Endothelial cell (in vitro differentiated cells): ENCODE results near the gene ACVRL1. TPM values are rescaled to one million over a fixed set of nuclear protein-coding genes. Genes with fewer than 3 reads are reported as not detected.

Experiments
- DNase-seq: peaks from one replicate; pipeline ENCODE4 v3.0.0; 2021; ENCODE audit warnings: low spot score
- H3K27ac Mint-ChIP-seq: one replicate; pipeline ENCODE4 v1.8.0; 2021; ENCODE audit warnings: mixed read lengths, inconsistent platforms; ENCODE audit not compliant: unreplicated experiment
- H3K27me3 Mint-ChIP-seq: one replicate; pipeline ENCODE4 v1.8.0; 2021; ENCODE audit warnings: mild to moderate bottlenecking, moderate library complexity, mixed read lengths, inconsistent platforms; ENCODE audit not compliant: unreplicated experiment
- H3K36me3 Mint-ChIP-seq: one replicate; pipeline ENCODE4 v1.8.0; 2021; ENCODE audit warnings: mild to moderate bottlenecking, low read depth, mixed read lengths, inconsistent platforms; ENCODE audit not compliant: unreplicated experiment
- H3K4me1 Mint-ChIP-seq: one replicate; pipeline ENCODE4 v1.8.0; 2021; ENCODE audit warnings: mild to moderate bottlenecking, mixed read lengths, inconsistent platforms; ENCODE audit not compliant: unreplicated experiment
- H3K4me3 Mint-ChIP-seq: one replicate; pipeline ENCODE4 v1.8.0; 2021; ENCODE audit warnings: mild to moderate bottlenecking, mixed read lengths, inconsistent platforms; ENCODE audit not compliant: unreplicated experiment
- H3K9me3 Mint-ChIP-seq: one replicate; pipeline ENCODE4 v1.8.0; 2021; ENCODE audit warnings: mixed read lengths, inconsistent platforms; ENCODE audit not compliant: unreplicated experiment
- total RNA-seq: library from RNA; stranded (reverse); fragmentation: NEBNext Ultra II Directional; extraction: Animal tissue kit (Norgen Biotek cat#: 25700); gene quantifications from one replicate; pipeline ENCODE4 v1.2.1, GENCODE V29; 2021; ENCODE audit not compliant: unreplicated experiment
- TF ChIP-seq, protein P1 (sequence below): fragments of 200-600 bp; sonication (generic); IDR thresholded peaks from one replicate; pipeline ENCODE4 v1.5.0; 2021; ENCODE audit warnings: antibody characterized with exemption; ENCODE audit not compliant: unreplicated experiment

Gene ACVRL1
- total RNA-seq, 1 donor from 2014 or later, result 395 TPM

DNA sequence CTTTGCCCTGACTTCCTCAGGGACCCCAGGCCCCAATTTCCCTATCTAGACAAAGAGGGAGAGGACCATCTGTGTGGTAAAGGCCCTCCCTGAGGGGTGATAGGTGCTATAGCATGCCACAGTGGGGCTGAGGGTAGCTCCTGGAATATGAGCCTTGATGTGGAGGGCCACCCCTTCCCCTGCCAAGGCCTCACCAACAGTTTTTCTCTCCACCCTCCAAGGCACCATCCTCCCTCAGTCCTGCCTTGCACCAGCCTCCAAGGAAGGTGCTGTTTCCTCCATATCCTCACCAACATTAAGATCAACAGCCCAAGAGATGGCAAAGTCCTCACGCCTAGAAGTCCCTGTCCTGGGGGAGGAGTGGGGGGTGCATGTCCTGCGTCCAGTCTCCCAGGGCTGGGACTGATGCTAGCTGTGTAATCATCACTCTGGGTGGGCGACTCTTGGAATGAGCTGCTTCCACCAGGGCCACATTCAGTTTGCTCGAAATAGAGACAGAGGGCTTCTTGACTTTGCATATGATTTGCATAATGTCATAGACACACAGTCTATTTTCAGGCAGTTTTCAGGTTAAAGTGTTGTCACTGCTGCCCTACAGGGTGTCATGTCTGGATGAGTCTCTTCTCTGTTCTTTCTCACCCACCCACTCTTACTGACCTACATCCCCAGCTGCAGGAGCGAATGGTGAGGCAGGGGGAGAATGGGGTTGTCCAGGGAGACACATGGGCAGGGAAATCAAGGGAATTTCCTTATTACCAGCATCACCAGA lies 17.4 kb downstream of the ACVRL1 start:
- TF ChIP-seq, protein P1, sequence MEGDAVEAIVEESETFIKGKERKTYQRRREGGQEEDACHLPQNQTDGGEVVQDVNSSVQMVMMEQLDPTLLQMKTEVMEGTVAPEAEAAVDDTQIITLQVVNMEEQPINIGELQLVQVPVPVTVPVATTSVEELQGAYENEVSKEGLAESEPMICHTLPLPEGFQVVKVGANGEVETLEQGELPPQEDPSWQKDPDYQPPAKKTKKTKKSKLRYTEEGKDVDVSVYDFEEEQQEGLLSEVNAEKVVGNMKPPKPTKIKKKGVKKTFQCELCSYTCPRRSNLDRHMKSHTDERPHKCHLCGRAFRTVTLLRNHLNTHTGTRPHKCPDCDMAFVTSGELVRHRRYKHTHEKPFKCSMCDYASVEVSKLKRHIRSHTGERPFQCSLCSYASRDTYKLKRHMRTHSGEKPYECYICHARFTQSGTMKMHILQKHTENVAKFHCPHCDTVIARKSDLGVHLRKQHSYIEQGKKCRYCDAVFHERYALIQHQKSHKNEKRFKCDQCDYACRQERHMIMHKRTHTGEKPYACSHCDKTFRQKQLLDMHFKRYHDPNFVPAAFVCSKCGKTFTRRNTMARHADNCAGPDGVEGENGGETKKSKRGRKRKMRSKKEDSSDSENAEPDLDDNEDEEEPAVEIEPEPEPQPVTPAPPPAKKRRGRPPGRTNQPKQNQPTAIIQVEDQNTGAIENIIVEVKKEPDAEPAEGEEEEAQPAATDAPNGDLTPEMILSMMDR, result no peak
- H3K4me1 Mint-ChIP-seq, result peaks cover 62% of the 10 kb centered on the region
- no peaks in the 10 kb centered on the region for H3K9me3 Mint-ChIP-seq
- peak overlapping the region; percentile 93 for H3K27ac Mint-ChIP-seq
- peaks cover 10% of the 10 kb centered on the region for H3K36me3 Mint-ChIP-seq
- peak overlapping the region; percentile 18 for H3K4me3 Mint-ChIP-seq
- peaks cover 31% of the 10 kb centered on the region for H3K27me3 Mint-ChIP-seq
- DNase-seq, result no peak

DNA sequence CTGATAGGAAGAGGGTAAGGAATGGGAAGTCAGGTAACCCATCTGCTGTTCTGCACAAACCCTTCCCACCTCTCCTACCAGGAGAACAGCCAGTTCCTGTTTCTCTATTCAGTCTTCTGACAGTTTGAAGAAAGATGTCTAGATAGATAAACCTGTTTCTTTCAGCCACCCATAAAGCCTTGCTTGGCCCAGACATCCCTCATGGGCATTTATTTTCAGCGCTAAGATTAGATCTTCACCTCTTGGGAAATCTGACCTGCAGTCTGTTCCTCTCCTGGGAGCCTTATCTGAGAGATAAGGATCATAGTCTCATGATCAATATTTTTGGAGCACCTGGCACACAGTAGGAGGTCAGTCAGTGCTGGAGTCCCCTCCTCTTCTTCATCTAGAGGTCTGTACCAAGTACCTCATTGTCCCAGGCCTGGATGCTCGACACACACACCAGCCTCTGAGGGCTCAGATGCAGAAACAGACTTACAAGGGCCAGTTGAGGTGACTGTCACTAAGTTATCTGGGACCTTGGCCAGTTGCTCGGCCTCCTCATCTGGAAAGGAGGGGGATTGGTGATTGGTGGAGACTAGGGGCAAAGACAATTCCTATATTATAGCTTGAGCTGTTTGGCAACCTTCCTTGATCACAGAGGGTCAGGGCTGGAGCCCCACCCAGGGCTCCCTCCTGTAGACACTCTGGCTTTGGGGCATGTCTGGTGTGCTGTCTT lies 18.2 kb downstream of the ACVRL1 start:
- Mint-ChIP-seq H3K36me3 (peaks cover 2% of the 10 kb centered on the region), H3K4me1 (peaks cover 56% of the 10 kb centered on the region), H3K4me3 (peak overlapping the region; percentile 4), H3K9me3 (no peaks in the 10 kb centered on the region), H3K27me3 (peaks cover 31% of the 10 kb centered on the region), H3K27ac (peak overlapping the region; percentile 93)
- no peak for DNase-seq
- TF ChIP-seq, protein P1, result no peak

DNA sequence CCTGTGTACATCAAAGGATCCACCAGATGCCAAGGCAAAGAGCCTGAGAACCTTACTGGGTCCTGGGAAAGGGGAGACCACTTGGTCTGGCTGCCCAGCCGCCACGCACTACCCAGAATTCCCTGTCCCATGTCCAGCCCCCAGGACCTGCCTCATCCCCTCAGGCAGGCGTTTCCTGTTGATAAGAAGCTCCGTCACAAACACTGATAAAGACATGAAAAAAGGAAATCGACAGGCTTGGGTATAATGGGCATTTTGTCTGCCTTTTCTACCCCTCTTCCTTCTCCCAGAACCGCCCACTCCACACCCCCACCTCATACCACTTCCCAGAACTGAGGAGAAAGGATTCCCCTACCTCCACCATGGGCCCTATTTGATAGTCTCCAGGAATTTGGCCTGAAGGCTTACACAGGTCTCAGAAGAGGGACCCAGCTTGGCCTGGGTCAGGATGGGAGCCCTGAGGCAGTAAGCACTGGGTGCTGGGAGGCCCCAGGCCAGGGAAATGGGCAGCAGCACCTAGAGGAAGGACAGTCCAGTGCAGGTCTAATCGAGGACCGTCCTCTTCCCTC lies 18.8 kb downstream of the ACVRL1 start:
- peaks cover 28% of the 10 kb centered on the region for H3K27me3 Mint-ChIP-seq
- H3K4me1 Mint-ChIP-seq, result peaks cover 54% of the 10 kb centered on the region
- peak overlapping the region; percentile 93 for H3K27ac Mint-ChIP-seq

DNA sequence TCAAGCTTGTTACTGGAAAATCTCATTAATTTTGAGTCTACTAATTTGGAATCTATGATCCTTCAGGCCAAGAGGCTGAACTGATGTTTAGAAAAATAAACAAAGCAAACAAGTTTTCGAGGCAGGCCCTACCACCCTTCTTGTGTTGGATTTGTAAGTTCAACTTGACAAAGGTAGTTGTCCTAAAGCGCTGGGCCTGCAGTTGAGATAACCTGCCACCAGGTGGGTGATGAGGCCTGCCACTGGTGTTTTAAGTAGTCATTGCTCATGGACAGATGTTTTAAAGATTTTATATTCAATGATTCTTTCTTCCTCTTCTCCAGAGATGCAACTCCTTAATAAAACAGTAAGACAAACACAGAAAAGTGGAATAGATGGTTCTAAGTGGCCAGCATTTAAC lies 19.4 kb downstream of the ACVRL1 start:
- no peaks in the 10 kb centered on the region for H3K36me3 Mint-ChIP-seq
- DNase-seq, result peak; percentile 49

More for the DNA sequence above, 18.8 kb downstream of the ACVRL1 start:
- Mint-ChIP-seq H3K36me3 (no peaks in the 10 kb centered on the region), H3K9me3 (no peaks in the 10 kb centered on the region), H3K4me3 (no peak overlapping the region)
- peak; percentile 70 for DNase-seq
- TF ChIP-seq, protein P1, result no peak

More for the DNA sequence above, 19.4 kb downstream of the ACVRL1 start:
- Mint-ChIP-seq H3K27ac (peak overlapping the region; percentile 93), H3K4me3 (peak overlapping the region; percentile 14), H3K4me1 (peaks cover 52% of the 10 kb centered on the region), H3K27me3 (peaks cover 26% of the 10 kb centered on the region), H3K9me3 (no peaks in the 10 kb centered on the region)
- TF ChIP-seq, protein P1, result peak; percentile 60
